H1 (cell line): ENCODE data around the gene MYOCOS. TPM values are rescaled to one million over a fixed set of nuclear protein-coding genes. Genes with fewer than 3 reads are reported as not detected.
A peak's percentile ranks its signal among the peaks of the same experiment; 100 is the strongest.

Experiments used
- CTCF ChIA-PET: fragments of 300-600 bp; sonication (Branson Sonifier 250); formaldehyde crosslinking; loops from one replicate; lab custom pipeline; 2021; ENCODE audit not compliant: partially characterized antibody; lab: Charles Lee
- POLR2A ChIA-PET: fragments of 300-600 bp; sonication (Branson Sonifier 250); formaldehyde crosslinking; loops from one replicate; lab custom pipeline; 2021; ENCODE audit warnings: inconsistent platforms; ENCODE audit not compliant: partially characterized antibody; lab: Charles Lee
- DNase-seq, 2 experiments: peaks; one replicate each; pipeline versions ENCODE4 v3.0.0 to v3.0.0-alpha.2; 2010 to 2022; ENCODE audit warnings: low spot score in 2 of 2, low read depth in 1 of 2, mixed read lengths in 1 of 2
- FAIRE-seq: peaks from 2 replicates; lab custom pipeline; 2011; peaks lifted over from hg19 to GRCh38; lab: Jason Lieb, UNC
- H2AFZ ChIP-seq: 2 replicates; pipeline ENCODE4 v1.8.1; 2012; ENCODE audit warnings: low read length, inconsistent platforms
- H2AK5ac ChIP-seq: 2 replicates; pipeline ENCODE4 v1.6.1; 2013; ENCODE audit warnings: low read depth, low read length
- H2BK120ac ChIP-seq: replicated peaks from 2 replicates; pipeline ENCODE3; 2013; ENCODE audit warnings: low read depth, low read length, inconsistent platforms
- H2BK12ac ChIP-seq: 2 replicates; pipeline ENCODE4 v1.6.1; 2013; ENCODE audit warnings: low read depth, low read length
- H2BK15ac ChIP-seq: 2 replicates; pipeline ENCODE4 v1.6.1; 2013; ENCODE audit warnings: low read length
- H2BK20ac ChIP-seq: 2 replicates; pipeline ENCODE4 v1.6.1; 2013; ENCODE audit warnings: low read length
- H2BK5ac ChIP-seq: 2 replicates; pipeline ENCODE4 v1.6.1; 2013; ENCODE audit warnings: low read depth, low read length
- H3K14ac ChIP-seq: 2 replicates; pipeline ENCODE4 v1.6.1; 2013; ENCODE audit warnings: inconsistent platforms; ENCODE audit not compliant: insufficient read length
- H3K18ac ChIP-seq: 2 replicates; pipeline ENCODE4 v1.6.1; 2013; ENCODE audit warnings: low read length; ENCODE audit errors: extremely low read depth
- H3K23ac ChIP-seq: 2 replicates; pipeline ENCODE4 v1.6.1; 2013; ENCODE audit warnings: inconsistent platforms; ENCODE audit not compliant: insufficient read length
- H3K23me2 ChIP-seq: 2 replicates; pipeline ENCODE4 v1.6.1; 2013; ENCODE audit warnings: low read depth, low read length
- H3K27ac ChIP-seq: 2 replicates; pipeline ENCODE4 v1.6.1; 2011; ENCODE audit warnings: low read depth, low read length, inconsistent platforms
- H3K27me3 ChIP-seq, 4 experiments: replicated peaks in 1 of 4; 1 replicate in 1 of 4; 2 replicates in 3 of 4; pipeline versions ENCODE4 v1.6.1 to v1.8.1; 2011 to 2013; ENCODE audit warnings: low read length in 3 of 4, mild to moderate bottlenecking in 3 of 4, inconsistent platforms in 2 of 4, mixed read lengths in 2 of 4, moderate library complexity in 1 of 4; ENCODE audit not compliant: control insufficient read depth in 3 of 4, insufficient read depth in 3 of 4; ENCODE audit errors: extremely low read depth in 1 of 4
- H3K36me3 ChIP-seq, 4 experiments: 2 replicates each; pipeline versions ENCODE4 v1.6.1 to v1.8.1; 2011 to 2013; ENCODE audit warnings: mild to moderate bottlenecking in 4 of 4, low read length in 3 of 4, moderate library complexity in 2 of 4, control low read depth in 1 of 4, inconsistent platforms in 1 of 4; ENCODE audit not compliant: insufficient read depth in 4 of 4, control insufficient read depth in 2 of 4
- H3K4ac ChIP-seq: replicated peaks from 2 replicates; pipeline ENCODE3; 2013; ENCODE audit warnings: low read length, low read depth, mixed read lengths, inconsistent platforms; ENCODE audit not compliant: insufficient read length
- H3K4me1 ChIP-seq, 4 experiments: replicated peaks in 1 of 4; 1 replicate in 1 of 4; 2 replicates in 3 of 4; pipeline versions ENCODE4 v1.6.1 to v1.8.1; 2011 to 2013; ENCODE audit warnings: low read length in 3 of 4, inconsistent platforms in 2 of 4, mixed read lengths in 1 of 4; ENCODE audit not compliant: insufficient read depth in 4 of 4, control insufficient read depth in 3 of 4
- H3K4me2 ChIP-seq, 2 experiments: 2 replicates each; pipeline versions ENCODE4 v1.6.1 to v1.8.1; 2011 to 2013; ENCODE audit warnings: low read depth in 2 of 2, low read length in 2 of 2, control low read depth in 1 of 2, inconsistent platforms in 1 of 2, mild to moderate bottlenecking in 1 of 2; ENCODE audit not compliant: insufficient read depth in 1 of 2
- H3K4me3 ChIP-seq, 4 experiments: fragments of 200-600, 300-600 bp in 1 of 4; sonication (generic), shearing (Covaris generic), sonication (Bioruptor Twin) in 1 of 4; 2 replicates each; pipeline versions ENCODE4 v1.5.1 to v1.8.1; 2011 to 2016; ENCODE audit warnings: low read length in 4 of 4, low read depth in 3 of 4, control low read depth in 2 of 4, inconsistent platforms in 2 of 4, mild to moderate bottlenecking in 2 of 4, mixed read lengths in 1 of 4, moderate library complexity in 1 of 4; ENCODE audit not compliant: insufficient read depth in 2 of 4; ENCODE audit errors: extremely low read depth in 1 of 4
- H3K56ac ChIP-seq: replicated peaks from 2 replicates; pipeline ENCODE3; 2013; ENCODE audit warnings: low read depth, mild to moderate bottlenecking, mixed read lengths, low read length, inconsistent platforms; ENCODE audit not compliant: insufficient read length
- H3K79me1 ChIP-seq: 2 replicates; pipeline ENCODE4 v1.6.1; 2013; ENCODE audit warnings: low read depth, low read length, control low read depth
- H3K79me2 ChIP-seq, 2 experiments: 2 replicates each; pipeline versions ENCODE4 v1.6.1 to v1.8.1; 2012 to 2013; ENCODE audit warnings: low read length in 2 of 2, mild to moderate bottlenecking in 2 of 2, inconsistent platforms in 1 of 2; ENCODE audit not compliant: insufficient read depth in 2 of 2, control insufficient read depth in 1 of 2
- H3K9ac ChIP-seq, 4 experiments: replicated peaks in 1 of 4; 1 replicate in 1 of 4; 2 replicates in 3 of 4; pipeline versions ENCODE4 v1.6.1 to v1.8.1; 2011 to 2013; ENCODE audit warnings: low read depth in 3 of 4, low read length in 3 of 4, control low read depth in 2 of 4, mild to moderate bottlenecking in 2 of 4, moderate library complexity in 2 of 4, inconsistent platforms in 1 of 4; ENCODE audit errors: extremely low read depth in 1 of 4
- H3K9me3 ChIP-seq, 2 experiments: 2 replicates each; pipeline versions ENCODE4 v1.6.1 to v1.8.1; 2012 to 2013; ENCODE audit warnings: mild to moderate bottlenecking in 2 of 2, moderate library complexity in 2 of 2, control low read depth in 1 of 2, inconsistent platforms in 1 of 2, low read depth in 1 of 2, low read length in 1 of 2, mixed read lengths in 1 of 2; ENCODE audit not compliant: insufficient read depth in 2 of 2
- H4K20me1 ChIP-seq, 2 experiments: replicated peaks in 1 of 2; 2 replicates each; pipeline versions ENCODE3 to v1.8.1; 2011 to 2013; ENCODE audit warnings: inconsistent platforms in 2 of 2, low read length in 2 of 2, mild to moderate bottlenecking in 1 of 2; ENCODE audit not compliant: insufficient read depth in 2 of 2, control insufficient read depth in 1 of 2
- H4K5ac ChIP-seq: 2 replicates; pipeline ENCODE4 v1.6.1; 2013; ENCODE audit warnings: low read length, low read depth, mixed read lengths, inconsistent platforms; ENCODE audit not compliant: insufficient read length
- H4K8ac ChIP-seq: 2 replicates; pipeline ENCODE4 v1.8.0; 2013; ENCODE audit warnings: mild to moderate bottlenecking, moderate library complexity, low read length, inconsistent platforms; ENCODE audit not compliant: insufficient read depth; ENCODE audit errors: extremely low read depth
- H4K91ac ChIP-seq: replicated peaks from 2 replicates; pipeline ENCODE3; 2013; ENCODE audit warnings: low read length, mixed read lengths, inconsistent platforms; ENCODE audit not compliant: insufficient read length
- GABPA ChIP-seq: IDR thresholded peaks from 2 replicates; pipeline ENCODE4 v1.6.1; 2011; ENCODE audit warnings: mild to moderate bottlenecking, low read length, moderate library complexity, borderline replicate concordance; ENCODE audit not compliant: insufficient read depth
- NANOG ChIP-seq: IDR thresholded peaks from 2 replicates; pipeline ENCODE4 v1.6.1; 2011; ENCODE audit warnings: low read length, low read depth, mild to moderate bottlenecking, inconsistent platforms; ENCODE audit not compliant: insufficient read depth, poor library complexity, severe bottlenecking
- TAF1 ChIP-seq: IDR thresholded peaks from 2 replicates; pipeline ENCODE4 v1.6.1; 2011; ENCODE audit warnings: mild to moderate bottlenecking, low read depth, low read length
- WGBS, 2 experiments: shearing (Covaris generic) in 1 of 2; methylation state at CpG; one replicate each; pipeline versions ENCODE4 v1.1.6 to v1.1.7; 2013 to 2015; ENCODE audit warnings: low lambda C conversion rate in 2 of 2, mixed read lengths in 2 of 2, inconsistent platforms in 1 of 2, low coverage in 1 of 2, missing lambda C conversion rate in 1 of 2; ENCODE audit not compliant: insufficient replicate concordance in 2 of 2, insufficient coverage in 1 of 2, insufficient read length in 1 of 2; ENCODE audit errors: extremely low coverage in 1 of 2, missing lambda C conversion rate in 1 of 2; 5-methylcytosine and 5-hydroxymethylcytosine counted together
- polyA plus RNA-seq, 7 experiments: library from polyadenylated mRNA; depleted of rRNA in 3 of 7; stranded (reverse) in 5 of 7; unstranded in 2 of 7; fragments of >200 nt in 5 of 7; fragments of 200-250 nt in 2 of 7; gene quantifications; 1 replicate in 5 of 7; 2 replicates in 1 of 7; 4 replicates in 1 of 7; pipeline versions ENCODE4 v1.2.1 to v1.2.3, GENCODE V29; 2011 to 2013; ENCODE audit warnings: missing spikeins in 2 of 7, mixed read lengths in 2 of 7
- total RNA-seq: library from RNA; stranded (reverse); fragmentation: NEBNext Ultra II Directional; extraction: Animal tissue kit (Norgen Biotek cat#: 25700); gene quantifications from 2 replicates; pipeline ENCODE4 v1.2.1, GENCODE V29; 2021
- TF ChIP-seq, protein P1 (sequence below): IDR thresholded peaks from 2 replicates; pipeline ENCODE4 v1.6.1; 2012; ENCODE audit warnings: low read length, inconsistent platforms
- TF ChIP-seq, protein P2 (sequence below): IDR thresholded peaks from 2 replicates; pipeline ENCODE4 v1.6.1; 2012; ENCODE audit warnings: inconsistent platforms
- TF ChIP-seq, protein P3 (sequence below): IDR thresholded peaks from 2 replicates; pipeline ENCODE4 v1.6.1; 2011; ENCODE audit warnings: low read depth, mild to moderate bottlenecking, low read length; ENCODE audit not compliant: insufficient read depth

Gene MYOCOS
- total and polyA plus RNA-seq, 2 of the 8 experiments (the other 6 are each of a cell fraction or from before 2014, with no cell fraction given): not detected

DNA sequence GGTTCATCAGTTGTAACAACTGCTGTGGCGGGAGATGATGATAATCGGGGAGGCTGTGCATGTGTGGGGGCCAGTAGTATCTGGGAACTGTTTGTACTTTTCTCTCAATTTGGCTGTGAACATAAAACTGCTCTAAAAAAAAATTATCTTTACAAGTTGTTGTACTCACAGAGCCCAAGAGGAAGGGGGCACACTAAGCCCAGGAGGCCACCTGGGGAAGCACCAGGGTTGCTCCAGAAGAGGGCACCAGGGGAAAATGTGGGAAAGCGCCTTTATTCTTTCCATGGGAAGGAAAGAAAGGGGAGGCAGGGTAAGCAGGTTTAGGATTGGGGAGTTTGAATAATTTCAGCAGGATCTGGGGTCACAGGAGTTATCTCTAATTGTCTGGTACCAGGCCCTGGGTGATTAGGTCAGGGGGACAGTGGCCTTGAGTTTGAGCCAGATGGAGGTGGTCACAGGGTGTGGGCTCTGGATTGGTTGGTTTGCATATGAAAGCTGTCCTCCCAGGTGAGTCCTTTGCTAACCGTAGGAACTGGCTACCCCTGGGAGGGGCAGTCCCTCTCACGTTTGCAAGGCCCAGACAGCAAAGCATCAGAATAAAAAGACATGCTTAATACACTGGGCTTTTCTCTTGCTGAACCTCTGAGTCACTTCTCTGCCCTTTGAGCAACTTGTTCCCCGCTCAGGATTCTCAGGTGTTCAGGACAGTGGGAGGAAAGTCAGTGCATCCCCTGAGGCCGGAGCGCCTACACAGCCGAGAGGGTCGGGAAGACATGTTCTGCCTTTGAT, 19.2 kb downstream of the MYOCOS start:
- FAIRE-seq (no peak), DNase-seq (peak; percentile 56)
- peaks cover 2 to 15% (median 7%) of the 10 kb centered on the region in 4 experiments for H3K4me1 ChIP-seq
- peak overlapping the region; percentile 22; the same call in 1 of the 2 replicates for H2BK12ac ChIP-seq
- peak overlapping the region in 1 of 4 experiments; percentile 22; a peak in 2 of 8 replicates for H3K4me3 ChIP-seq
- H4K20me1 ChIP-seq: no peaks in the 10 kb centered on the region
- H4K8ac ChIP-seq: no peak overlapping the region
- H2BK20ac ChIP-seq: peak overlapping the region; percentile 94; the same call in 1 of the 2 replicates
- ChIA-PET POLR2A (interaction anchor here (0.8 to 1.5 kb wide), 4 partner anchors 14 to 156 kb away, joined by 3 to 4 read pairs (median 3); partner anchors contain the start of gene PRRC2C), CTCF (interaction anchor here (0.6 to 10.1 kb wide), 15 partner anchors 10 to 1942 kb away, joined by 3 to 143 read pairs (median 4); partner anchors contain the start of genes MYOC and VAMP4)
- H3K27ac ChIP-seq: no peak overlapping the region
- H2AFZ ChIP-seq: peak overlapping the region; percentile 65; the same call in 1 of the 2 replicates
- 40% methylated on average over 10 of the region's 10 CpGs; no CpG with 5 or more reads in 1 of the 2 experiments for whole genome bisulfite sequencing, 2 experiments
- peak overlapping the region; percentile 29 for H4K91ac ChIP-seq
- H3K14ac ChIP-seq: no peak overlapping the region
- H2BK15ac ChIP-seq: no peak overlapping the region; the same call in 1 of the 2 replicates
- no peak overlapping the region; a peak in 1 of 7 replicates for H3K9ac ChIP-seq
- H3K9me3 ChIP-seq: no peaks in the 10 kb centered on the region
- H3K23me2 ChIP-seq: no peaks in the 10 kb centered on the region
- H3K79me2 ChIP-seq: no peaks in the 10 kb centered on the region
- H3K79me1 ChIP-seq: no peaks in the 10 kb centered on the region
- H4K5ac ChIP-seq: no peak overlapping the region
- no peaks in the 10 kb centered on the region for H3K27me3 ChIP-seq
- no peak overlapping the region for H3K23ac ChIP-seq
- H2BK5ac ChIP-seq: peak overlapping the region; percentile 21; the same call in 1 of the 2 replicates
- H3K4me2 ChIP-seq: peak overlapping the region; percentile 21 to 53
- H3K18ac ChIP-seq: 0 out of 2 replicates have a peak overlapping the region, but pooled peaks have one; percentile 40
- H3K4ac ChIP-seq: no peak overlapping the region
- peak overlapping the region; percentile 44 for H2BK120ac ChIP-seq
- 0 out of 2 replicates have a peak overlapping the region, but pooled peaks have one; percentile 26 for H2AK5ac ChIP-seq
- H3K36me3 ChIP-seq: no peaks in the 10 kb centered on the region; a peak in 1 of 8 replicates
- no peak overlapping the region for H3K56ac ChIP-seq
- TF ChIP-seq, protein P1, sequence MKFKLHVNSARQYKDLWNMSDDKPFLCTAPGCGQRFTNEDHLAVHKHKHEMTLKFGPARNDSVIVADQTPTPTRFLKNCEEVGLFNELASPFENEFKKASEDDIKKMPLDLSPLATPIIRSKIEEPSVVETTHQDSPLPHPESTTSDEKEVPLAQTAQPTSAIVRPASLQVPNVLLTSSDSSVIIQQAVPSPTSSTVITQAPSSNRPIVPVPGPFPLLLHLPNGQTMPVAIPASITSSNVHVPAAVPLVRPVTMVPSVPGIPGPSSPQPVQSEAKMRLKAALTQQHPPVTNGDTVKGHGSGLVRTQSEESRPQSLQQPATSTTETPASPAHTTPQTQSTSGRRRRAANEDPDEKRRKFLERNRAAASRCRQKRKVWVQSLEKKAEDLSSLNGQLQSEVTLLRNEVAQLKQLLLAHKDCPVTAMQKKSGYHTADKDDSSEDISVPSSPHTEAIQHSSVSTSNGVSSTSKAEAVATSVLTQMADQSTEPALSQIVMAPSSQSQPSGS: no peak
- TF ChIP-seq GABPA (no peak), TAF1 (no peak), NANOG (no peak)
- TF ChIP-seq, protein P2, sequence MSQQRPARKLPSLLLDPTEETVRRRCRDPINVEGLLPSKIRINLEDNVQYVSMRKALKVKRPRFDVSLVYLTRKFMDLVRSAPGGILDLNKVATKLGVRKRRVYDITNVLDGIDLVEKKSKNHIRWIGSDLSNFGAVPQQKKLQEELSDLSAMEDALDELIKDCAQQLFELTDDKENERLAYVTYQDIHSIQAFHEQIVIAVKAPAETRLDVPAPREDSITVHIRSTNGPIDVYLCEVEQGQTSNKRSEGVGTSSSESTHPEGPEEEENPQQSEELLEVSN: peak; percentile 41; the same call in 1 of the 2 replicates
- TF ChIP-seq, protein P3, sequence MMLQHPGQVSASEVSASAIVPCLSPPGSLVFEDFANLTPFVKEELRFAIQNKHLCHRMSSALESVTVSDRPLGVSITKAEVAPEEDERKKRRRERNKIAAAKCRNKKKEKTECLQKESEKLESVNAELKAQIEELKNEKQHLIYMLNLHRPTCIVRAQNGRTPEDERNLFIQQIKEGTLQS: no peak
